C4-2B (cell line): ENCODE results near the gene MSN.

ENCODE experiments used
- H3K27ac ChIP-seq: fragments of 450-650 bp; 2 replicates; pipeline ENCODE4 v1.5.1; 2017
- CTCF ChIP-seq: fragments of 450-650 bp; conservative IDR thresholded peaks from 2 replicates; pipeline ENCODE4 v1.5.1; 2017; ENCODE audit warnings: mild to moderate bottlenecking
- ZFX ChIP-seq: fragments of 450-650 bp; IDR thresholded peaks from 2 replicates; pipeline ENCODE4 v1.6.1; 2017

Gene MSN

GRCh38 chrX:65740909-65741308, 73.5 kb downstream of the MSN start:
- no peak overlapping the region for H3K27ac ChIP-seq
- TF ChIP-seq CTCF (no peak), ZFX (no peak)

- TF ChIP-seq CTCF, result no peak
These were observed 74.4 kb downstream of the MSN start for GRCh38 chrX:65741823-65742222.

GRCh38 chrX:65744965-65745364, 77.5 kb downstream of the MSN start:
- no peak overlapping the region for H3K27ac ChIP-seq
- TF ChIP-seq ZFX (no peak), CTCF (no peak)

More at GRCh38 chrX:65741823-65742222, 74.4 kb downstream of the MSN start:
- no peak overlapping the region for H3K27ac ChIP-seq

GRCh38 chrX:65745427-65745826, 78.0 kb downstream of the MSN start:
- no peak for TF ChIP-seq ZFX
- TF ChIP-seq CTCF, result no peak
- no peak overlapping the region for H3K27ac ChIP-seq

GRCh38 chrX:65745992-65746391, 78.5 kb downstream of the MSN start:
- H3K27ac ChIP-seq, result no peak overlapping the region
- peak; percentile 39 for TF ChIP-seq CTCF
- no peak for TF ChIP-seq ZFX

GRCh38 chrX:65750674-65751469, 83.4 kb downstream of the MSN start:
- TF ChIP-seq CTCF (no peak), ZFX (no peak)
- no peak overlapping the region for H3K27ac ChIP-seq

- no peak overlapping the region for H3K27ac ChIP-seq
- no peak for TF ChIP-seq CTCF
- no peak for TF ChIP-seq ZFX
These were observed 84.1 kb downstream of the MSN start for GRCh38 chrX:65751519-65751918.
